HK-2 (cell line): Measurements from ENCODE around the gene TNIP1.
A peak's percentile ranks its signal among the peaks of the same experiment; 100 is the strongest.

ENCODE experiments used
- DNase-seq: peaks from one replicate; pipeline ENCODE4 v3.0.0-alpha.2; 2018; ENCODE audit not compliant: unreplicated experiment

The TNIP1 gene

GRCh38 chr5:151083081-151083676 is 2.3 kb upstream of the TNIP1 start:
- DNase-seq, result peak; percentile 67

GRCh38 chr5:151082282-151082902 is 1.6 kb upstream of the TNIP1 start:
- peak; percentile 25 for DNase-seq

DNA sequence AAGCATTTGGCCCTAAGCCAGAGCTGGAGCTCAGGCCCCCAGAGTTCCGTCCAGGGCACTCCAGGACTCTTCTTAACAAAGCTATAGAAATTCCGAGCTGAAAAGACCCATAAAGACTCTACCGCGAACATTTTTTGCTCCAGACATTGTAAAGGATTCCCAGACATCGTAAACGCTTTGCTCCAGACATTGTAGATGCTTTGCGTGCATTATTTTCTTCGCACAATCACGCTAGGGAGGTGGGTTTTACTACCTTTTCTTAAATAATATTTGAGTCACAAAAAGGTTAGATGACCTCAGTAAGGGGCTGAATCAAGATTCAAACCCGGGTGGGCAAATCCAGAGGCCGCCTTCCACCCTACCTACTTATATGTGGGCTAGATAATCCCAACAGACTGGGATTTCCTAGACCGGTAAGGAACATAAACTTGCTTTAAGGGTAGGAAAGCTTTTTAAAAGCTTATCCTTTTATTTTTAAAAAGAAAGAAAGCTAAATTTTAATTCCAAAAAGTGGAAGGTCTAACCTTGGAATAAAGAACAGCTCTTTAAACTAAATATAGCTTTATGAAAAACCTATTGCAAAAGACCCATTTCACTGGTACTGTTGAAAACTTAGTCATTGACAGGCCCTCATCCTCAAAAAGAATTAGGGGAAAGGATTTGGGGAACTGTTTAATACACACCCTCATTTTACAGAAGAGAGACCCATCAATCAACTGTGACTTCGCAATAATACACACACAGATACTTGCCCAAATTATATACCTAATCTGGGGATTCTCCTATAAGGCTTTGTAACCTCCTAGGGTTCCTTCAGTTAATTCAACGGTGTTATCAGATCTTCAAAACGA is 822 bp upstream of the TNIP1 start:
- DNase-seq, result no peak

- peak; percentile 38 for DNase-seq
Observed at GRCh38 chr5:151079838-151080612, 809 bp downstream of the TNIP1 start.

DNA sequence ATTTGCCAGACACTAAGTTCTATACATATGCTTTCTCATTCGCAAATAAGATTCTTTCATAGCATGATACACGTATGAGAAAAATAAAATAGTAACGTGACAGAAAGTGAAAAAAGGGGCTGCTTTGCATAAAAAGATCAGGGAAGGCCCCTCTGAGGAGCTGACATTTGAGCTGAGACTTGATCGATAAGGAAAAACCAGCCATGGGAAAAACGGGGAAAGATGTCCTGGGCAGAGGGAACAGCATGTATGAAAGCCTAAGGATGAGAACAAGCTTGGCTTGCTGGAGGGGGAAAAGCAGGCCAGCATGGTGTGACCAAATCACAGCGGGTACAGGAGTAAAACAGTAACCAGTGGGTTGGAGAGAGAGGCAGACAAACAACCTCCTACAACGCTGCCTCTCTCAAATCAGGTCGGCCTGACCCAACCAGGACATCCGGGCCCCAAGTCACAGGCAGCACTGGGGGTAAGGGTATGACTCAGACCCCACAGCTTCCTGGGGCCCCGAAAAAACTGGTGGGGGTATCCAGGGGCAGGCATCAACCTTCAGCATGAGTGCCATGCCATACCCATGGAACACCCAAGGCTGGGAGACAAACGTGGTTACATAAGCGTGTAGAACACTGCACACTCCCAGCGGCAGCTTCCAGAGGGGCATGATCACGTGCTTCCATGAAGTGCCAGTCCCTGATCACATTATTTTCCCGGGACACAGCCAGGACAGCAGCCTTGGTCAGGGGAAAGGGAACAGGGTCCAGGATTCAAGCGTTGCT is 2.2 kb downstream of the TNIP1 start:
- peak; percentile 69 for DNase-seq

DNA sequence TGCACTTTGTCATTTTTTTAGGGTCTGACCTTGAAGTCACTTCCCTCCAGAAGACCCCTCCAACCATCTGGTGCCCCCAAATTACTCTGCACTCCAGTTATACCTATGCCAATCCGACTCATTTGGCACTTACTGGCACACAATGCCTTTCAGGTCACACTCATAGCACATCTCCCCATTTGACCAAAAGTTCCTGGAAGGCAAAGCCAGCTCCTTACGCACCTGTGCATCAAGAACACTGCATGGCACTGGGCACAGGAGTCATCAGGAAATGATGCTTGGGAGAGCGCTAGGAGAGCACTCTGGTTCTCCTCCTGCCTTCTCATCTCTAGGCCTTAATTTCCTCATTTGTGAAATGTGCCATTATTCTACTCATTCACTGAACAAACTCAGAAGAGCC is 2.9 kb downstream of the TNIP1 start:
- DNase-seq, result no peak

GRCh38 chr5:151077419-151077818 is 3.4 kb downstream of the TNIP1 start:
- no peak for DNase-seq

DNA sequence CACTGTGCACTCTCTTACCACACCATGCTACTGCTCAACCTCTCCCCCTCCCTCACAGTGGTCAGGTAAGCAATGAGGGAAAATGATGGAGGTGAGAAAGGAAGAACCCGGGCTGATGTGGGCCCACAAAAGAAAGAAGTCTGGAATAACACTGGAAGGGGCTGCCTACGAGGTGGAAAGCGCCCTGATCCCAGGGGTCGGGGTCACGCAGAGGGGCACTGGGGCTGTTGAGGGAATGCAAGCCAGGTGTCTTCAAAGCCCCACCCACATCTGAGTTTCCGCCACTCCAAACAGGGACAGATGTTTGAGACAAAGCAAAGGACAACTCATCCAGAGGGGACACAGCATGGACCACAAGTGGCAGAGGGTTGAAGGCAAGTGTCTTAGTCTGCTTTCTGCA is 4.2 kb downstream of the TNIP1 start:
- no peak for DNase-seq

- peak; percentile 62 for DNase-seq
Observed at GRCh38 chr5:151075698-151076331, 5.0 kb downstream of the TNIP1 start.

DNA sequence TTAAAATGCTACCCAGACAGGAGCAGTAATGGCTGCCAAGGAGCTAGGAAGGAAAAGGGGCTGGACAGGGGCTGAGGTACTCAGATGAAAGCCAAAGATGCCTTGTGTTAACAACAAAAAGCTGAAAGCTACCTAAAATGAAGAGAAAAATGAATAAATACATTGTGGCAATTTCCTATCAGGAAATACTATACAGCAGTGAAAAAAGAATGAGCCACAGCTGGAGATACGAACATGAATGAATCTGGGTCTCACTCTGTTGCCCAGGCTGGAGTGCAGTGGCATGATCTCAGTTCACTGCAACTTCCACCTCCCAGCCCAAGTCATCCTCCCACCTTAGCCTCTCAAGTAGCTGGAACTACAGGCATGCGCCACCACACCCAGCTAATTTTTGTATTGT is 6.3 kb downstream of the TNIP1 start:
- DNase-seq, result no peak

- no peak for DNase-seq
Observed at GRCh38 chr5:151073280-151073679, 7.6 kb downstream of the TNIP1 start.

GRCh38 chr5:151072630-151073025 is 8.2 kb downstream of the TNIP1 start:
- no peak for DNase-seq

- DNase-seq, result no peak
Observed at GRCh38 chr5:151071848-151072629, 8.8 kb downstream of the TNIP1 start.

- no peak for DNase-seq
Observed at GRCh38 chr5:151071021-151071420, 9.8 kb downstream of the TNIP1 start.

DNA sequence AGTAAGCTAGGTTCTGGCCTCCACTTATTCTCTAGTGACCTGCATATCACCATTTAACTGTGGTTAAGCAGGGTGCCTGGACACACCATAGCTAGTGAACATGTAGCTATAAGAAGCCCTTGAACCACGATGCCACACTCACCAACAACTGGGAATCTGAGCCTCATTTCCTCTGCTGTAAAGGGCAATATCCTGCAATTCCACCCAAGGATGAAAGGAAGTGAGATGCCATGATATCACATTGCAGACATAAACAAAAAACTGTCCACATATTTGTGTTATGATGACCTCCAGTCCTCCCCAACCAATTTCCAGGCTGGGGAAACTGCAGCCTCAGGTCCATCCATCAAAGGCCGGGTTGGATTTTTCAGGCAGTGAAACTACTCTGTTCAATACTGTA is 10.4 kb downstream of the TNIP1 start:
- DNase-seq, result no peak

GRCh38 chr5:151068433-151069197 is 12.2 kb downstream of the TNIP1 start:
- DNase-seq, result peak; percentile 56

DNA sequence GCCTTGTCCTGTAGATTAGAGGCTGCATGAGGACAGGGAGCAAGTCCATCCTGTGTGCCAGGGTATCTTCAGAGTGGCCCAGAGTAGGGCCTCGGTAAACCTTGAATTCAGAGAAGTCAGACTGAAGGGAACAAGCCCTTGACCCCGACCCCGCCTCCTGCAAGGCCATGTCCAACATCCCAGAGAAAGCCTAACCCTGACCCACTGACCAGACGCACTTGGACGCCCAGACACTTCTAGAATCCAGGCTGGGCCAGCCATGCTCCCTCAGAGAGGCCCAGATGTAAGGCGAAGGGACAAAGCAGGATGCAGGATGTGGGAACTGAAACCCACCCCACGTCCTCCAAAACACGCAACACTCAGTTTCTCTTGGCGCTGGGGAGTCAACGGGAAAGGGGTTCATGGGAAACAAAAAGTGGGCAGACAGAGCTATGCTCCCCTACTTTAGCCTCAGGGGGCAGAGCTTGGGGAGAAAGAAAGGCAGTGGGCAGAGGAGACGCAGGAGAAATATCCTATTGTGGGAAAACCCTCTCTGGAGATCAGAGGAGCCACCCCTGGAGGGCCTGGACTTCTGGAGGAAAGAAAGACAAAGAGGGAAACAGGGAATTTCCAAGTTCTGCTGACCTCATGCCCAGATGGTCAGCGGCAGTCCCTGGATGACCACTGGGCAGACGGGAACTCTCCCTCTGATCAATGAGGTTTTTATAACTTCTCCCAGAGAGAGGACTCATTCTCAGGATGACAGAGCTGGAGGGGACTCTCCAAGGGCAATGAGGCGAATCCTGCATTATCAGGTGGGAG is 13.0 kb downstream of the TNIP1 start:
- no peak for DNase-seq

DNA sequence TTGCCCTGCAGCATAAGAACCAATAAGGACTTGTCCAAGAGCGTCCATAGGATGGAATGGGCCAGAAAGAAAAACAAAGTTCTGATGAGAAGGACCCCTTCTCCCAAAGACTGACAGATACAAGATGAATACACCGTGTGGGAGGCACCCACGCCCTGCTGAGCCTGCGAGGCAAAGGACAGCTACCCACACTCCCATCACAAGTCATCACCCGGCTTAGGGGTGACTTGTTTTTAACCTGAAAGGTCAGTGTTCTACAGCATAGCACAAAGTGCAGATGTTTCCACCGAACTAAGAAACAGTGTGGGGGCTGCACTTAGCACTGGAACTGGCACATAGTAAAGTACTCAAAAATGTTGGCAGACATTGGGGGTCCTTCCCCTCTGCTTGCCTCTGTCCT is 13.9 kb downstream of the TNIP1 start:
- no peak for DNase-seq

- no peak for DNase-seq
Observed at GRCh38 chr5:151065609-151066008, 15.2 kb downstream of the TNIP1 start.
